HG02885 (cell line): Measurements from ENCODE around the gene UVSSA.
"Not testable (repeated sequence)": the region's sequence is repeated elsewhere in the genome, so short reads cannot be mapped to it uniquely, and the experiment has no call there.

ENCODE experiments used
- ATAC-seq: cut with Tn5 transposase; IDR thresholded peaks from one replicate; pipeline ENCODE4 v1.9.1; 2021; ENCODE audit warnings: mild to moderate bottlenecking; ENCODE audit not compliant: unreplicated experiment, poor library complexity

The UVSSA gene

GRCh38 chr4:1362046-1362445 lies 15.0 kb downstream of the UVSSA start:
- no peak for ATAC-seq

- ATAC-seq: no peak
Measured at GRCh38 chr4:1362521-1362920, 15.5 kb downstream of the UVSSA start.

GRCh38 chr4:1363513-1363912 lies 16.5 kb downstream of the UVSSA start:
- no peak for ATAC-seq

DNA sequence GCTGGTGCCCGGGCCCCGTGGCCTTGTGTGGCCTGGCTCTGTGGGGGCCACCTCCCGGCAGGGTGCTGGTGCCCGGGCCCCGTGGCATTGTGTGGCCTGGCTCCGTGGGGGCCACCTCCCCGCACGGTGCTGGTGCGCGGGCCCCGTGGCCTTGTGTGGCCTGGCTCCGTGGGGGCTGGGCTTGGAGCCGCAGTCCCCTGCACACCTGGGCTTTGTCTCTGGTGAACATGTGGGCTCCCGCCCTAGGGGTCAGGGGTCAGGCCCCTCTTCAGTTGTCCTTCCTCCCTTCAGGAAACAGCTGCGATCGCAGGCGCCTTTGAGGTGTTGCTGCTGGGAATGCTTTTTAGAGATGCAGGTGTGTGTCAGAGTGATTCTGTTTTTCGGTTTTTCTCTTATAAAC lies 17.2 kb downstream of the UVSSA start:
- ATAC-seq: no peak

DNA sequence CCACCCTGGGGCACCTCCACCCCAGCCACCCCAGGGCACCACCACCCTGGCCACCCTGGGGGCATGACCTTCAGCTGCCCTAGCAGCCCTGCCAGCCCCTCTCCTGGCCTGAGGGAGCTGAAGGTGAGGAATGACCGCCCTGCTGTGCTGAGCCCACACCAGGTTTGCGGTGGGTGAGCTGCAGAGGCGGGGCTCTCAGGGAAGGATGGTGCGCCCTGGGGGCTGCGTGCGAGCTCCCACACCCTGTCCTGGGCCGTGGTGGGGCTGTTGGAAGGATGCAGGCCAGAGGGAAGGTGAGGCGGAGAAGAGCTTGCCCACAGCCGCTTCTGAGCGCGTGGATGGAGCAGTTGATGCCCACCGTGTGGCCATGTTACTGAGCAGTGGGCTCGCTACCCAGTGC lies 17.7 kb downstream of the UVSSA start:
- no peak for ATAC-seq

DNA sequence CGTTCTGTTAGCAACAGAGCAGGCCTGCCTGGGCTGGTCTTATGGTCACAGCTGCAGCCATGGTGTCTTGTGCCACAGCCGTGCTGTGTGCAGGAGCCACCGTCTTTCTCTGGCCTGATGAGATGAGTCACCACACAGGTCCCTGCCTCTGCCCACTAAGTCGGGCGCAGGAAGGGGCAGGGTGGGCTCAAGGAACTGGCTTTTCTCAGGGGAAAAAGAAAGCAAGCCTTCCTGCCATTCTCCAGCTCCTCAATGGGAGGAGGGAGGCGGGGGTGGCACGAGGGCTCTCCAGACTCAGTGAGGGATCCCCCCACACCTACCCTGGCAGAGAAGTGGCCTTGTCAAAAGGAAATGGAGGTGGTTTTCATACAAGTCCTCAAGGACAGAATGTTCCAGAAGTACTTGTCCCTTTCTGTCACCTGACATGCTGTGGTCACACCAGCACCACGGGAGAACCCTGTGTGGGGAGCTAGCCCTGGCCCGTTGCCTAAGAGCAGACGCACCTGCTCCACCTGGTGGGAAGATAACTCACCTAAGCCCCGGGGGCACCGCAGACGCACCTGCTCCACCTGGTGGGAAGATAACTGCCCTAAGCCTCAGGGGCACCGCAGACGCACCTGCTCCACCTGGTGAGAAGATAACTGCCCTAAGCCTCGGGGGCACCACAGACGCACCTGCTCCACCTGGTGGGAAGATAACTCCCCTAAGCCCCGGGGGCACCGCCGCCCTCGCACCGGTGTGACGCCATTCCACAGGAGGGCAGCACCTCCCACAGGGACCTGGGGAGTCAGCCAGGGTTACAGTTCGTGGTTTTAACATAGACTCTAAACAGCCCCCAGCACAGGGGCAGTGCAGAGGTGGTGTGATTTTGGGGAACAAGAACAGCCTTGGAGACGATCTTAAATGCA lies 18.5 kb downstream of the UVSSA start:
- no peak for ATAC-seq

DNA sequence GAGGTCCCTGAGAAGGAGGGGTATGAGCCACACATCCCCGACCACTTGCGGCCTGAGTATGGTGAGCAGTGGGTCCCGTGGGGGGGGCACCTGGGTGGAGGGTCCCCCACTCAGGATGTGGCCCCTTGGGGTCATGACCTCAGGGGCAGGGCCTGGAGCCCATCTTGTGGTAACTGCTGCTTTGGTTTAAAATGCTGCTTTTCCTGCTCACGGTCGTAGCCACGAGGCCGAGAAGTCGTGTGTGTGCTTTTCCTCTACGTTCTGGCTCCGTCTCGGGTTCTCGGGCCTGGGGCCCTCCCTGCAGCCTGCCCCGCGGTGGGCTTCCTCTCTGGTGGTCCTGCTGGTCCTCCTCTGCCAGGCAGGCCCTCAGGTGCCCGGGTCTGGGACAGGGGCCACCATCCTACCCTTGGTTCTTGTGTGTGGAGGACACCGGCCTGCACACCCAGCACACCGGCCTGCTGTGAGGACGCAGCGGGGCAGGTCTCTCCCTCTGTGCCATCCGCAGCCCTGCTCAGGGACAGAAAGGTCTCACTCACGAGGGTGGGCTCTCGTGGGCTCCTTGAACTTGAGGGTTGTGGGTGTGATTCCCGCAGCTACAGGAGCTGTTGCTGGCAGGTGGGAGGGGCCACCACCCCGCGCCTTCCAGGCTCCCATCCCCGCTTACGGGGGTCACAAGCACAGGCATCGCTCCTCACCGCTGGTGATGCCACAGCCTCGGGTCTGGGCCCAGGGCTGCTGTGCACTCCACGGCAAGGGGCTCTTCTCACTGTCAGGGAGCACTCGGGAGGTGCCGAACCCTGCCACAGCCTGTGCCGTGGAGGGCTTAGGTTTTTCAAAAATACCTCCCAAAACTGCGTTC lies 19.6 kb downstream of the UVSSA start:
- no peak for ATAC-seq

DNA sequence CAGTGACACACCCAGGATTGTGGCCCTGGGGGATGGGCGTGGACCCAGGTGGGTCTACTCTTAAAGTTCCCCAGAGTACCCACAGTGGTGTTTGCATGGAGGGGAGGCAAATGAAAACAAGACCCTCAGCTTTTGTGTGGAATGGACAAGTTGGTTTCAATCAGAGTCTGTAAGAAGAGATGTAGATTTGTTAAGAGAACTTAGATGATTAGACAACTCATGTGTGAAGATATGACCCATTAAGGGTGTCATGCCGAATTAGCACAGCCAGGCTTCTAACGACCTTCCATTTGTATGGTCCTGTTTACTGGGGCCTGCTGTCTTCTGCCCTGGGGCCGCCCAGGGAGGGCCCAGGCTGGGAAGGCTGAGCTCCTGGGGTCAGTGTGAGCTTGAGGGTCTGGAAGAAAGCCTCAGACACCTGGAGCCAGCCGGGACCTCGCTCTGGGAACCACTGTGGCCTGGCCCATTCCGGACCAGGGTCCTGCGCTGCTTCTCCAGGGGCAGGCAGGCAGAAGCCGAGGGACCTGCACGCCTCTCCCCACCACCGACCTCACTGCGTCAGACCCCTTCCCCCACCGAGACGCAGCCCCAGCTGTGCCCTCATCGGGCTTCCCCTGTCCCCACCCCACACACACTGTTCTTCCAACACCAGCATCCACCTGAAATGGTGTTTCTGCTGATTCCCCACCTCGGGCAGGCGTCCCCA lies 20.4 kb downstream of the UVSSA start:
- ATAC-seq: no peak

GRCh38 chr4:1367936-1368289 lies 20.9 kb downstream of the UVSSA start:
- no peak for ATAC-seq

GRCh38 chr4:1368421-1369090 lies 21.5 kb downstream of the UVSSA start:
- ATAC-seq: no peak

- ATAC-seq: no peak
Measured at GRCh38 chr4:1369091-1369450, 22.1 kb downstream of the UVSSA start.

DNA sequence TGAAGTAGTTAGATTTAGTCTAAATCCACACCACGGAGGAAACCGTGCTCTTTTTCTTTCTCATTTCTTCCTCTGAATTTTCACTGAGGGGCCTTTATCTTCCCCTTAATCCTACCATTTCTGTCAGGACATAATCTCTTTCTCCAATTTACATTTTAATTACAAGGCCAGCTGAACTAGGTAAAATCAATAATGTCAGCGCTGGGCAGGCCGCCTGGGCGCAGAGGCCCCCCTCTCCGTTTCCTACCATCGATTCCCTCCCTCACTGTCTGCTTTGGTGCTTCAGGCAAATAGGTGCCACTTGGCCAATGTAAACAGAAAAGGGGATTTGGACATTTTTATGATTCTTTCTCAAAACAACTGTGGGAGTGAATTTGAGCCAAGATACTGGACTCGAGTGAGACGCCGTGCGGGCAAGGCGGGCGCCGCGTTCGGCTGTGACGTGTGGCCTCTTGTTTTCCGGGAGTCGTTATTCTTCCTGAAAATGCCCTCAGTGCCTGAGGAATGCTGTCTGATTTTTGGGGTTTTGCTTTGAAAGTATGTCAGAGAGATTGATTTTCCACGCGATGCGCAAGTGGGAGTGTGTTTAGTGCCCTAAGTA lies 22.6 kb downstream of the UVSSA start:
- no peak for ATAC-seq

DNA sequence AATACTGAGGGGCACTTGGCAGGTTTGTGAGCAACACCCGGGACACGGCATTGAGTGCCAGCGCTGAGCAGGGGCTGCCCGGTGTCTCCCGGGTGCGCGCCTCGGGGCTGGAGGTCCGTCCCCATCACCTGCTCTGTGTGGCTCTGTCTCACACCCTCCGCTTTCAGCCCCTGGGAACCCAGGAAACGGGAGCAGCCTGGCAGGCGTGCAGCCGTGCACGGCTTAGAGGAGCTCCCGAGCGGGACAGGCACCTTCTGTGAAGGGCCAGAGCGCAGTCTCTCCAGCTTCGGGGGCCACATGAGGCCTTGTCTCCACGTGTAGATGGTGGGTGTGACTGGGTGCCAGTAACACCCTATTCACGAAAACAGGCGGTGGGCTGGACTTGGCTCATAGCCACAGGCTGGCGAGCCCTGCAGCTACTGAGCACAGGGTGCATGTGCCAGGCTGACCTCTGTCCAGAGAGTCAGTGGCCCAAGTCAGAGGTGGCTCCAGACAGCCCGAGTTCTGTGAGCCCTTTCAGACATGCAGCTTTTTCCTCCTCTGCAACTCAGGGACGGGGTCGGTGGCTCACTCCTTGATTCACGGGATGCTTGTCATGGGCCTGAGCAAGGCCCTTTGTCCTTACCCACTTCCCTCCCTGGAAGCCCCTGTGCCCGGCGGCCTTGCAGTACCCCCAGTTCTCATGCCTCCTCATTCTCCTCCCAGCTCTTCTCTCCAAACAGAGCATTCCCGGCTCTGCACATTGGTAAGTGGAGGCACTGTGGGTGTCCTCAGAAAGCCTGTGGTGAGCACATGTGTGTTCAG lies 23.5 kb downstream of the UVSSA start:
- no peak for ATAC-seq

GRCh38 chr4:1371176-1372165 lies 24.5 kb downstream of the UVSSA start:
- no peak for ATAC-seq

DNA sequence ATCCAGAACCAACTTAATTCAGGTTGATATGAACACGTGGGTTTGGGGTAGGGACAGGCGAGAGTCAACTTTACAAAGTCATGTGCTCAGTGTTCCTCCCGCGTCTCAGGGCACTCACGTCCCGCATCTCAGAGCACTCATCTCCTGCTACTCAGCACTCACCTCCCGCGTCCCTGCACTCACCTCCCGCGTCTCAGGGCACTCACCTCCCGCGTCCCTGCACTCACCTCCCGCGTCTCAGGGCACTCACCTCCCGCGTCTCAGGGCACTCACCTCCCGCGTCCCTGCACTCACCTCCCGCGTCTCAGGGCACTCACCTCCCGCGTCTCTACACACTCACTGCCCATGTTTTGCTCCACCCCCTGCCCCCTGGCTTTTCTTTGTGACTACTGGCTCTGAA lies 25.6 kb downstream of the UVSSA start:
- not testable (repeated sequence) for ATAC-seq

- ATAC-seq: no peak
Measured at GRCh38 chr4:1373892-1374705, 27.1 kb downstream of the UVSSA start.

GRCh38 chr4:1374706-1375045 lies 27.7 kb downstream of the UVSSA start:
- no peak for ATAC-seq
